ENCODE data around the gene NLGN2. TPM values are rescaled to one million over a fixed set of nuclear protein-coding genes. Genes with fewer than 3 reads are reported as not detected.

The NLGN2 gene
- polyA plus RNA-seq, 6 donors from 2014 or later = not detected

Other genes with a start within 250 kb of the NLGN2 start
- under 1 TPM in 1 of 6 donors, not detected in 5; 0.19 TPM for gene ASGR1, start 228.5 kb upstream of the NLGN2 start, polyA plus RNA-seq (ENCODE audit: low read depth in 6 of 6)
- gene DLG4, start 188.0 kb upstream of the NLGN2 start, polyA plus RNA-seq (ENCODE audit: low read depth in 6 of 6) = under 1 TPM in 5 of 6 donors, not detected in 1; 0.06 to 0.29 (median 0.22) TPM
- gene ACADVL, start 187.9 kb upstream of the NLGN2 start, polyA plus RNA-seq (ENCODE audit: low read depth in 6 of 6) = 100 to 1,000 TPM in 1 of 6 donors, 10 to 100 TPM in 5; 63.9 to 102 (median 75.0) TPM
- 10 to 100 TPM; 23.4 to 33.1 (median 25.5) TPM for gene DVL2, start 173.3 kb upstream of the NLGN2 start, polyA plus RNA-seq (ENCODE audit: low read depth in 6 of 6)
- gene PHF23, start 168.4 kb upstream of the NLGN2 start, polyA plus RNA-seq (ENCODE audit: low read depth in 6 of 6) = 10 to 100 TPM; 11.9 to 24.2 (median 20.5) TPM
- 1,000 to 10,000 TPM in 4 of 6 donors, 100 to 1,000 TPM in 2; 833 to 1,381 (median 1,181) TPM for gene GABARAP, start 165.4 kb upstream of the NLGN2 start, polyA plus RNA-seq (ENCODE audit: low read depth in 6 of 6)
- 10 to 100 TPM; 44.6 to 90.2 (median 53.0) TPM for gene CTDNEP1, start 156.1 kb upstream of the NLGN2 start, polyA plus RNA-seq (ENCODE audit: low read depth in 6 of 6)
- 10 to 100 TPM; 54.2 to 94.8 (median 80.6) TPM for gene ELP5, start 155.6 kb upstream of the NLGN2 start, polyA plus RNA-seq (ENCODE audit: low read depth in 6 of 6)
- gene CLDN7, start 145.4 kb upstream of the NLGN2 start, polyA plus RNA-seq (ENCODE audit: low read depth in 6 of 6) = 1 to 10 TPM in 5 of 6 donors, not detected in 1; 2.9 to 6.9 (median 4.8) TPM
- gene SLC2A4, start 126.1 kb upstream of the NLGN2 start, polyA plus RNA-seq (ENCODE audit: low read depth in 6 of 6) = not detected
- not detected for gene YBX2, start 113.2 kb upstream of the NLGN2 start, polyA plus RNA-seq (ENCODE audit: low read depth in 6 of 6)
- gene EIF5A, start 100.2 kb upstream of the NLGN2 start, polyA plus RNA-seq (ENCODE audit: low read depth in 6 of 6) = 100 to 1,000 TPM; 195 to 802 (median 516) TPM
- gene GPS2, start 92.5 kb upstream of the NLGN2 start, polyA plus RNA-seq (ENCODE audit: low read depth in 6 of 6) = 100 to 1,000 TPM; 103 to 131 (median 107) TPM
- gene NEURL4, start 78.5 kb upstream of the NLGN2 start, polyA plus RNA-seq (ENCODE audit: low read depth in 6 of 6) = 1 to 10 TPM in 5 of 6 donors, not detected in 1; 1.2 to 2.7 (median 1.9) TPM
- gene ACAP1, start 71.3 kb upstream of the NLGN2 start, polyA plus RNA-seq (ENCODE audit: low read depth in 6 of 6) = 100 to 1,000 TPM; 117 to 177 (median 155) TPM
- 10 to 100 TPM in 2 of 6 donors, 1 to 10 TPM in 4; 3.3 to 13.2 (median 8.3) TPM for gene KCTD11, start 55.7 kb upstream of the NLGN2 start, polyA plus RNA-seq (ENCODE audit: low read depth in 6 of 6)
- not detected for gene TMEM95, start 52.7 kb upstream of the NLGN2 start, polyA plus RNA-seq (ENCODE audit: low read depth in 6 of 6)
- 1 to 10 TPM; 1.2 to 4.2 (median 2.5) TPM for gene TNK1, start 26.8 kb upstream of the NLGN2 start, polyA plus RNA-seq (ENCODE audit: low read depth in 6 of 6)
- 10 to 100 TPM; 43.1 to 73.4 (median 59.1) TPM for gene PLSCR3, start 13.3 kb upstream of the NLGN2 start, polyA plus RNA-seq (ENCODE audit: low read depth in 6 of 6)
- gene TMEM256, start 3.7 kb upstream of the NLGN2 start, polyA plus RNA-seq (ENCODE audit: low read depth in 6 of 6) = 10 to 100 TPM; 73.4 to 90.2 (median 81.3) TPM
- not detected for gene SPEM1, start 12.5 kb downstream of the NLGN2 start, polyA plus RNA-seq (ENCODE audit: low read depth in 6 of 6)
- not detected for gene SPEM2, start 17.8 kb downstream of the NLGN2 start, polyA plus RNA-seq (ENCODE audit: low read depth in 6 of 6)
- gene SPEM3, start 21.0 kb downstream of the NLGN2 start, polyA plus RNA-seq (ENCODE audit: low read depth in 6 of 6) = not detected
- 10 to 100 TPM in 5 of 6 donors, 1 to 10 TPM in 1; 9.6 to 19.8 (median 13.5) TPM for gene TMEM102, start 27.6 kb downstream of the NLGN2 start, polyA plus RNA-seq (ENCODE audit: low read depth in 6 of 6)
- gene FGF11, start 31.7 kb downstream of the NLGN2 start, polyA plus RNA-seq (ENCODE audit: low read depth in 6 of 6) = under 1 TPM in 1 of 6 donors, not detected in 5; 0.16 TPM
- gene CHRNB1, start 37.2 kb downstream of the NLGN2 start, polyA plus RNA-seq (ENCODE audit: low read depth in 6 of 6) = 10 to 100 TPM; 12.6 to 21.6 (median 15.6) TPM
- gene ZBTB4, start 71.8 kb downstream of the NLGN2 start, polyA plus RNA-seq (ENCODE audit: low read depth in 6 of 6) = 10 to 100 TPM in 4 of 6 donors, 1 to 10 TPM in 2; 5.3 to 19.2 (median 10.5) TPM
- gene SLC35G6, start 73.6 kb downstream of the NLGN2 start, polyA plus RNA-seq (ENCODE audit: low read depth in 6 of 6) = under 1 TPM in 2 of 6 donors, not detected in 4; 0.14 to 0.39 TPM
- gene POLR2A, start 76.5 kb downstream of the NLGN2 start, polyA plus RNA-seq (ENCODE audit: low read depth in 6 of 6) = 10 to 100 TPM; 13.6 to 88.9 (median 47.1) TPM
- 10 to 100 TPM; 21.6 to 33.3 (median 28.0) TPM for gene TNFSF12, start 141.2 kb downstream of the NLGN2 start, polyA plus RNA-seq (ENCODE audit: low read depth in 6 of 6)
- 10 to 100 TPM; 32.2 to 43.1 (median 38.5) TPM for gene TNFSF13, start 150.9 kb downstream of the NLGN2 start, polyA plus RNA-seq (ENCODE audit: low read depth in 6 of 6)
- 10 to 100 TPM; 16.0 to 21.9 (median 18.2) TPM for gene SENP3, start 154.1 kb downstream of the NLGN2 start, polyA plus RNA-seq (ENCODE audit: low read depth in 6 of 6)
- gene CD68, start 171.8 kb downstream of the NLGN2 start, polyA plus RNA-seq (ENCODE audit: low read depth in 6 of 6) = 1 to 10 TPM; 3.3 to 7.4 (median 6.8) TPM
- gene MPDU1, start 176.0 kb downstream of the NLGN2 start, polyA plus RNA-seq (ENCODE audit: low read depth in 6 of 6) = 10 to 100 TPM; 27.8 to 59.7 (median 43.1) TPM
- not detected for gene SOX15, start 182.2 kb downstream of the NLGN2 start, polyA plus RNA-seq (ENCODE audit: low read depth in 6 of 6)
- 10 to 100 TPM in 5 of 6 donors, 1 to 10 TPM in 1; 7.8 to 20.1 (median 12.5) TPM for gene FXR2, start 207.1 kb downstream of the NLGN2 start, polyA plus RNA-seq (ENCODE audit: low read depth in 6 of 6)
- 10 to 100 TPM; 34.2 to 42.5 (median 35.9) TPM for gene SAT2, start 220.0 kb downstream of the NLGN2 start, polyA plus RNA-seq (ENCODE audit: low read depth in 6 of 6)
- not detected for gene SHBG, start 222.3 kb downstream of the NLGN2 start, polyA plus RNA-seq (ENCODE audit: low read depth in 6 of 6)
- under 1 TPM in 2 of 6 donors, not detected in 4; 0.08 to 0.21 TPM for gene ATP1B2, start 243.1 kb downstream of the NLGN2 start, polyA plus RNA-seq (ENCODE audit: low read depth in 6 of 6)